Keratinocyte (primary cell): ENCODE results near the gene CCR5.
"Not testable (repeated sequence)": the region's sequence is repeated elsewhere in the genome, so short reads cannot be mapped to it uniquely, and the experiment has no call there.

ENCODE experiments used
- CTCF ChIP-seq, 3 experiments: IDR thresholded peaks in 1 of 3; conservative IDR thresholded peaks in 1 of 3; optimal IDR thresholded peaks in 1 of 3; 2 replicates in 2 of 3; 3 replicates in 1 of 3; pipeline versions ENCODE3 to v1.5.1; 2011; ENCODE audit warnings: low read length in 3 of 3, mild to moderate bottlenecking in 3 of 3, moderate library complexity in 2 of 3, control low read depth in 1 of 3, inconsistent platforms in 1 of 3; ENCODE audit not compliant: insufficient read depth in 2 of 3; ENCODE audit errors: extremely low read depth in 1 of 3
- EZH2 ChIP-seq: IDR thresholded peaks from one replicate; pipeline ENCODE4 v1.6.1; 2012; ENCODE audit warnings: inconsistent platforms, mild to moderate bottlenecking, low read length, moderate library complexity

GRCh38 chr3:46402902-46403301, 32.2 kb downstream of the CCR5 start:
- not testable (repeated sequence) for TF ChIP-seq EZH2; CTCF (optimal IDR thresholded peaks at IDR 0.05 in 1 of 3, IDR thresholded peaks at IDR 0.05 in 1 of 3, conservative IDR thresholded peaks at IDR 0.05 in 1 of 3; ENCODE audit: extremely low read depth in 1 of 3, insufficient read depth in 2 of 3, low read length in 3 of 3)
